HK-2 (cell line): ENCODE data around the gene SMG1.

ENCODE experiments used
- DNase-seq: peaks from one replicate; pipeline ENCODE4 v3.0.0-alpha.2; 2018; ENCODE audit not compliant: unreplicated experiment

Gene SMG1

DNA sequence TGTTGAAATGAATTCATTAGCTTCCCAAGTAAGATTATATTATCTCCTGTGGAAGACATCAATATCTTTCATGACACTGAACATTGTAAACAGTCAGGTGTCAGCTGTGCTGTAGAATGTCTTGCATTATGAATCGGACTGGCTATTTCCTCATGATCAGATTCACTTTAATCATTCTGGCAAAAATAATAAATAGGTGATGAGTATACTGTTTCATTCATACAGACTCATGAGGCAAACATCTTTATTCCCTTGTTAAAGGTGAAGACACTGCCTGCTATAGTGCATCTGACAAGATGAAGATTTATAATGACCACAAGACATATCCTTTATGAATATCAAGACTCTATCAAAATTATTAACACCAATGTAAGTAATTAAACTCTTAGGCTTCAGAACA, 73.6 kb downstream of the SMG1 start:
- DNase-seq, result no peak

GRCh38 chr16:18846416-18846815, 79.8 kb downstream of the SMG1 start:
- no peak for DNase-seq

GRCh38 chr16:18842565-18842964, 83.6 kb downstream of the SMG1 start:
- no peak for DNase-seq

GRCh38 chr16:18841833-18842525, 84.2 kb downstream of the SMG1 start:
- DNase-seq, result no peak

- no peak for DNase-seq
These were observed 86.7 kb downstream of the SMG1 start for GRCh38 chr16:18839555-18839954.

DNA sequence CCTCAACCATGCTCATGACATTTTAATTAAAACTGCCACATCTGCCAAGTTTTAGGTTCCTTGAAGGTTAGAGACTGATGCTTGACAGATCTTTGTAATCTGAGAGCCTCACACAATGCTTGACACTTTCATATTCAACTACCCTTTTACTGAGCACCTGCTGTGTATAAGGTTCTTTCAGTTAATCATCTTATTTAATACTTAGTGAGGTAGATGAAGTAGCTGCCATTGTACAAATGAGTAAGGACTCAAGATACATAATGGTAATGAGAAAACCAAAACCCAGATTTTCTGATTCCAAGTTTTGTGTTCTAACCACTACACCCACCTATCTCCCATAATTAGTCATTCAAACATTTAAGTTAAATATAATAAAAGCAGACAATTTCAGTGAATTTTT, 89.5 kb downstream of the SMG1 start:
- DNase-seq, result no peak

- DNase-seq, result no peak
These were observed 91.3 kb downstream of the SMG1 start for GRCh38 chr16:18834864-18835263.

DNA sequence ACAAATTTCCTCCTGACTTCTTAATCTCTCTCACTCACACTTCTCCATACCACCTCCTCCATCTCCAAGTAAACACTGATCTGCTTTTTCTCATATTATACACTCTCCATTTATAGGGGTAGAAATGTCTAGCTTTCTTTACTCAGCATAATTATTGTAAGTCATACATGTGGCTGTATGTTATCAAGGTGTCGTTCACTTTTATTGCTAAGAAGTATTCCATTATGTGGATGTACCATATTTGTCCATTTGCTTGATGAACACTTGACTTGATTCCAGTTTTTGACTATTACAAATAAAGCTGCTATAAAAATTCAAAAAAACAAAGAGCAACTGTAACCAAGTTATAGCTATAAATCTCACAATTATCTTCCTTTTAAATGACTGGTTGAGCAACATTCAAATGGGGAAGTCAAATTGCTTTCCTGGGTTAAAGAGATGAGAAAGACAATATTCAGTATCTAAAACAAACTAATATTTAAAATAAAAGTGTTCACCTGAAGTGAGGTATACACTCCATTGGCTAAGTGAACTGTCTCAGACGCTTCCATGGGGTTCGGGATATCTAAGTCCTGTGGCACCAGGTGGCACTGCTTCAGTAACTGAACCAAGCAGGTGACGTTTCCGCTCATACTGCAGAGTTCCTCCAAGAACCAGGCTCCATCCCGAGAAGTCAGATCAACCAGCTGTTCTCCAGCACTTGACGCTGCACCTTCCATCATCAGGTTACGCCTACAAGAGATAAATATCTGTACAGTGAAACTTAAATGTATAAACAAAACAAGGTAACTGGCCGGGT, 92.3 kb downstream of the SMG1 start:
- no peak for DNase-seq

- no peak for DNase-seq
These were observed 93.6 kb downstream of the SMG1 start for GRCh38 chr16:18832613-18833012.

DNA sequence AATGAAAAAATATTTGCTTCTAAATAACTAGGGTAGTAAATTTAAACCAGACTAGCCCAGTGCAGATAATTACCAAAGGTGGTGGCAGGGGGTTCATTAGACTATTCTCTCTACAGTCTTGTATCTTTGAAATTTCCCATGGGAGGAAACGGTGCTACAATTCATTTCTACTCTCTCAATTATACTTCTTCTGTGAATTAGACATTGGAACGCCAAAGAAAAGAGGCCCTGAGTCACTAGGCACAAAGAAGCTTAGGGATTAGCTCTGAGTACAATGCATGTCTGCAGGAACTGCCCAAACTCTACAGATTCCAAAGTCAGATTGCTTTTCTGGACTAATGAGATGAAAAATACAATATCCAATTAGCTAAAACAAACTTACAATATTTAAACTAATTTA, 94.2 kb downstream of the SMG1 start:
- DNase-seq, result no peak

GRCh38 chr16:18829251-18829650, 97.0 kb downstream of the SMG1 start:
- no peak for DNase-seq

GRCh38 chr16:18827890-18828289, 98.3 kb downstream of the SMG1 start:
- no peak for DNase-seq

GRCh38 chr16:18816286-18816685, 109.9 kb downstream of the SMG1 start:
- no peak for DNase-seq

- no peak for DNase-seq
These were observed 114.3 kb downstream of the SMG1 start for GRCh38 chr16:18811925-18812324.

DNA sequence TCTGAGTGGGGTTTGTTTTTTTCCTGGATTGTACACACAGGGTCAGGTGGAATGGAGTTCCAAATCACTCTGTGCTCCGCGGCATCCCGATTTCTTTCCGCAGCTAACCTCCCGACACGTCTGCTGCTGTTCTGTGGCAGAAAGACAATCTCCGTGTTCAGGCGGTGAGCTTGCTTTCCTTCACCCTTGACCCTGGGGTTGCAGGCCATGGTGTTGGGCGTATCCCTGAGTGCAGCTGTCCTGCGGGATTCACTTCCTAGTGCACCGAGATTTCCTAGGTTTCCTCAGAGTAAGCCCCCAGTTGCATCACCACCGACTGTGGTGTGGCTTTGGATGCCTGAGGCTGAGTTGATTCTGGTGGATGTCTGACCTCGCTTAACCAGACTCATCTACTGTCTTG, 117.0 kb downstream of the SMG1 start:
- DNase-seq, result no peak

- DNase-seq, result no peak
These were observed 120.9 kb downstream of the SMG1 start for GRCh38 chr16:18805257-18805773.

GRCh38 chr16:18804540-18804939, 121.7 kb downstream of the SMG1 start:
- DNase-seq, result no peak

- no peak for DNase-seq
These were observed 122.4 kb downstream of the SMG1 start for GRCh38 chr16:18803569-18804462.

- DNase-seq, result no peak
These were observed 123.4 kb downstream of the SMG1 start for GRCh38 chr16:18802767-18803343.

GRCh38 chr16:18801145-18801972, 124.8 kb downstream of the SMG1 start, which contains the start of gene ARL6IP1:
ARL6IP1 (minus strand) TSS chr16:18801549; CDS start chr16:18801466, 83 bp downstream.
- DNase-seq, result peak; percentile 96

- DNase-seq, result no peak
These were observed 125.4 kb downstream of the SMG1 start for GRCh38 chr16:18800775-18801144.
